HUES64 (cell line): Measurements from ENCODE around the gene LOXL4.

Source experiments
- H3K27ac ChIP-seq: 2 replicates; pipeline ENCODE4 v1.7.0; 2013; ENCODE audit warnings: low read depth, low read length, inconsistent platforms
- H3K27me3 ChIP-seq: 2 replicates; pipeline ENCODE4 v1.6.1; 2013; ENCODE audit warnings: mild to moderate bottlenecking, low read length; ENCODE audit not compliant: insufficient read depth
- H3K36me3 ChIP-seq: 2 replicates; pipeline ENCODE4 v1.6.1; 2013; ENCODE audit warnings: mild to moderate bottlenecking, low read length; ENCODE audit not compliant: insufficient read depth
- H3K4me1 ChIP-seq: 2 replicates; pipeline ENCODE4 v1.6.1; 2013; ENCODE audit warnings: mild to moderate bottlenecking, low read length, moderate library complexity; ENCODE audit not compliant: insufficient read depth
- H3K4me3 ChIP-seq: 2 replicates; pipeline ENCODE4 v1.5.1; 2013; ENCODE audit warnings: mild to moderate bottlenecking, low read length, moderate library complexity
- H3K9ac ChIP-seq: 2 replicates; pipeline ENCODE4 v1.6.1; 2013; ENCODE audit warnings: mild to moderate bottlenecking, low read depth, low read length
- H3K9me3 ChIP-seq: 2 replicates; pipeline ENCODE4 v1.6.1; 2013; ENCODE audit warnings: low read depth, low read length; ENCODE audit not compliant: insufficient read depth
- WGBS: fragments of 150-250, 120-280 bp; methylation state at CpG from one replicate; pipeline ENCODE4 v1.1.7; 2013; ENCODE audit warnings: missing lambda C conversion rate; 5-methylcytosine and 5-hydroxymethylcytosine counted together

The LOXL4 gene

GRCh38 chr10:98261436-98262277, 6.3 kb downstream of the LOXL4 start:
- Histone ChIP-seq H3K36me3 (no peaks in the 10 kb centered on the region), H3K9ac (no peak overlapping the region), H3K27ac (no peak overlapping the region), H3K4me1 (peaks cover 7% of the 10 kb centered on the region; the same call in 1 of the 2 replicates), H3K9me3 (no peaks in the 10 kb centered on the region), H3K27me3 (no peaks in the 10 kb centered on the region), H3K4me3 (no peak overlapping the region)
- 87% methylated on average over 15 of the region's 15 CpGs for WGBS

GRCh38 chr10:98260752-98261151, 7.2 kb downstream of the LOXL4 start:
- no peaks in the 10 kb centered on the region for H3K9me3 ChIP-seq
- no peaks in the 10 kb centered on the region for H3K27me3 ChIP-seq
- H3K4me1 ChIP-seq = peaks cover 2% of the 10 kb centered on the region; the same call in 1 of the 2 replicates
- no peak overlapping the region for H3K9ac ChIP-seq
- no peak overlapping the region for H3K27ac ChIP-seq
- H3K4me3 ChIP-seq = no peak overlapping the region
- 94% methylated on average over 14 of the region's 14 CpGs for whole genome bisulfite sequencing
- no peaks in the 10 kb centered on the region for H3K36me3 ChIP-seq

- H3K9ac ChIP-seq = no peak overlapping the region
- H3K36me3 ChIP-seq = no peaks in the 10 kb centered on the region
- H3K4me1 ChIP-seq = no peaks in the 10 kb centered on the region
- no peak overlapping the region for H3K27ac ChIP-seq
- no peaks in the 10 kb centered on the region for H3K9me3 ChIP-seq
- 85% methylated on average over 9 of the region's 9 CpGs for WGBS
- H3K4me3 ChIP-seq = no peak overlapping the region
- H3K27me3 ChIP-seq = no peaks in the 10 kb centered on the region
Observed at GRCh38 chr10:98260350-98260749, 7.6 kb downstream of the LOXL4 start.

GRCh38 chr10:98259606-98260315, 8.2 kb downstream of the LOXL4 start:
- no peaks in the 10 kb centered on the region for H3K27me3 ChIP-seq
- H3K9ac ChIP-seq = no peak overlapping the region
- H3K36me3 ChIP-seq = no peaks in the 10 kb centered on the region
- H3K9me3 ChIP-seq = no peaks in the 10 kb centered on the region
- 91% methylated on average over 14 of the region's 14 CpGs for WGBS
- no peaks in the 10 kb centered on the region for H3K4me1 ChIP-seq
- no peak overlapping the region for H3K4me3 ChIP-seq
- H3K27ac ChIP-seq = no peak overlapping the region

GRCh38 chr10:98258683-98259454, 9.1 kb downstream of the LOXL4 start:
- H3K36me3 ChIP-seq = no peaks in the 10 kb centered on the region
- no peak overlapping the region for H3K4me3 ChIP-seq
- H3K27ac ChIP-seq = no peak overlapping the region
- no peaks in the 10 kb centered on the region for H3K9me3 ChIP-seq
- no peaks in the 10 kb centered on the region for H3K4me1 ChIP-seq
- H3K27me3 ChIP-seq = no peaks in the 10 kb centered on the region
- WGBS = 92% methylated on average over 13 of the region's 13 CpGs
- no peak overlapping the region for H3K9ac ChIP-seq

GRCh38 chr10:98257961-98258360, 10.0 kb downstream of the LOXL4 start:
- WGBS = 94% methylated on average over 16 of the region's 16 CpGs
- no peaks in the 10 kb centered on the region for H3K4me1 ChIP-seq
- no peak overlapping the region for H3K9ac ChIP-seq
- H3K27ac ChIP-seq = no peak overlapping the region
- H3K27me3 ChIP-seq = no peaks in the 10 kb centered on the region
- H3K4me3 ChIP-seq = no peak overlapping the region
- no peaks in the 10 kb centered on the region for H3K9me3 ChIP-seq
- H3K36me3 ChIP-seq = no peaks in the 10 kb centered on the region

GRCh38 chr10:98257198-98257597, 10.8 kb downstream of the LOXL4 start:
- no peak overlapping the region for H3K9ac ChIP-seq
- H3K4me1 ChIP-seq = no peaks in the 10 kb centered on the region
- H3K9me3 ChIP-seq = no peaks in the 10 kb centered on the region
- no peaks in the 10 kb centered on the region for H3K27me3 ChIP-seq
- H3K36me3 ChIP-seq = no peaks in the 10 kb centered on the region
- no peak overlapping the region for H3K4me3 ChIP-seq
- 93% methylated on average over 12 of the region's 12 CpGs for WGBS
- no peak overlapping the region for H3K27ac ChIP-seq

GRCh38 chr10:98256692-98257091, 11.3 kb downstream of the LOXL4 start:
- H3K27me3 ChIP-seq = no peaks in the 10 kb centered on the region
- no peak overlapping the region for H3K4me3 ChIP-seq
- no peaks in the 10 kb centered on the region; the same call in 1 of the 2 replicates for H3K4me1 ChIP-seq
- 94% methylated on average over 11 of the region's 11 CpGs for WGBS
- H3K9ac ChIP-seq = no peak overlapping the region
- H3K9me3 ChIP-seq = no peaks in the 10 kb centered on the region
- H3K36me3 ChIP-seq = no peaks in the 10 kb centered on the region
- H3K27ac ChIP-seq = no peak overlapping the region

GRCh38 chr10:98255146-98255877, 12.7 kb downstream of the LOXL4 start:
- H3K9me3 ChIP-seq = no peaks in the 10 kb centered on the region
- WGBS = 94% methylated on average over 17 of the region's 17 CpGs
- no peaks in the 10 kb centered on the region; the same call in 1 of the 2 replicates for H3K4me1 ChIP-seq
- H3K36me3 ChIP-seq = no peaks in the 10 kb centered on the region
- no peak overlapping the region for H3K4me3 ChIP-seq
- H3K9ac ChIP-seq = no peak overlapping the region
- no peak overlapping the region for H3K27ac ChIP-seq
- H3K27me3 ChIP-seq = no peaks in the 10 kb centered on the region

GRCh38 chr10:98254234-98254974, 13.6 kb downstream of the LOXL4 start:
- Histone ChIP-seq H3K36me3 (no peaks in the 10 kb centered on the region), H3K9ac (no peak overlapping the region), H3K4me3 (no peak overlapping the region), H3K4me1 (no peaks in the 10 kb centered on the region; the same call in 1 of the 2 replicates), H3K27me3 (no peaks in the 10 kb centered on the region), H3K9me3 (no peaks in the 10 kb centered on the region), H3K27ac (no peak overlapping the region)
- WGBS = 93% methylated on average over 10 of the region's 10 CpGs
